HG03175 (cell line): ENCODE measurements around the gene TRAM2.

ENCODE experiments used
- ATAC-seq: cut with Tn5 transposase; IDR thresholded peaks from one replicate; pipeline ENCODE4 v1.9.1; 2021; ENCODE audit warnings: mild to moderate bottlenecking, moderate library complexity; ENCODE audit not compliant: unreplicated experiment

Gene TRAM2

GRCh38 chr6:52577022-52577777 is at the start of gene TRAM2:
TSS of gene TRAM2 (minus strand) at chr6:52577060. CDS start at chr6:52576915, 145 bp downstream.
- ATAC-seq = peak; percentile 55

GRCh38 chr6:52622810-52623209 is 46.0 kb upstream of the TRAM2 start:
- ATAC-seq = no peak

- no peak for ATAC-seq
Measured at GRCh38 chr6:52621631-52622030, 44.8 kb upstream of the TRAM2 start.

GRCh38 chr6:52620906-52621190 is 44.0 kb upstream of the TRAM2 start:
- no peak for ATAC-seq

GRCh38 chr6:52620055-52620905 is 43.4 kb upstream of the TRAM2 start:
- ATAC-seq = no peak

- no peak for ATAC-seq
Measured at GRCh38 chr6:52617087-52617486, 40.2 kb upstream of the TRAM2 start.

GRCh38 chr6:52616059-52616690 is 39.3 kb upstream of the TRAM2 start:
- no peak for ATAC-seq

GRCh38 chr6:52612336-52613054 is 35.6 kb upstream of the TRAM2 start:
- ATAC-seq = no peak

- no peak for ATAC-seq
Measured at GRCh38 chr6:52611833-52612232, 35.0 kb upstream of the TRAM2 start.

- no peak for ATAC-seq
Measured at GRCh38 chr6:52610745-52611355, 34.0 kb upstream of the TRAM2 start.

- ATAC-seq = no peak
Measured at GRCh38 chr6:52610011-52610410, 33.2 kb upstream of the TRAM2 start.

GRCh38 chr6:52605610-52606185 is 28.8 kb upstream of the TRAM2 start:
- ATAC-seq = no peak

- no peak for ATAC-seq
Measured at GRCh38 chr6:52603000-52603795, 26.3 kb upstream of the TRAM2 start.

GRCh38 chr6:52598824-52599190 is 21.9 kb upstream of the TRAM2 start:
- no peak for ATAC-seq

GRCh38 chr6:52598123-52598823 is 21.4 kb upstream of the TRAM2 start:
- ATAC-seq = peak; percentile 34

- ATAC-seq = no peak
Measured at GRCh38 chr6:52597738-52598122, 20.9 kb upstream of the TRAM2 start.

- ATAC-seq = no peak
Measured at GRCh38 chr6:52596371-52597028, 19.6 kb upstream of the TRAM2 start.

- ATAC-seq = peak; percentile 74
Measured at GRCh38 chr6:52595796-52596130, 18.9 kb upstream of the TRAM2 start.
